BJ (cell line): ENCODE results near the gene TMEM145. TPM values are rescaled to one million over a fixed set of nuclear protein-coding genes. Genes with fewer than 3 reads are reported as not detected.
"Not testable (repeated sequence)": the region's sequence is repeated elsewhere in the genome, so short reads cannot be mapped to it uniquely, and the experiment has no call there.

Experiments
- CTCF ChIA-PET: fragments of 350-600 bp; formaldehyde crosslinking; extraction: SDS; loops from one replicate; lab custom pipeline; 2021; ENCODE audit warnings: antibody characterized with exemption, inconsistent platforms; lab: Yijun Ruan, JAX
- POLR2A ChIA-PET: fragments of 300-600 bp; sonication (Branson Sonifier 250); formaldehyde crosslinking; extraction: SDS; loops from one replicate; lab custom pipeline; 2021; ENCODE audit warnings: antibody characterized with exemption; lab: Charles Lee
- DNase-seq: peaks from one replicate; pipeline ENCODE4 v3.0.0-alpha.2; 2011; ENCODE audit warnings: low read depth
- H3K27me3 ChIP-seq: 2 replicates; pipeline ENCODE4 v1.6.0; 2011; ENCODE audit warnings: low read length; ENCODE audit not compliant: control insufficient read depth, insufficient read depth
- H3K36me3 ChIP-seq: 2 replicates; pipeline ENCODE4 v1.5.1; 2011; ENCODE audit warnings: low read length; ENCODE audit not compliant: control insufficient read depth, insufficient read depth
- H3K4me3 ChIP-seq: 2 replicates; pipeline ENCODE4 v1.5.1; 2011; ENCODE audit warnings: low read depth, mild to moderate bottlenecking, control low read depth, low read length
- CTCF ChIP-seq: IDR thresholded peaks from 2 replicates; pipeline ENCODE4 v1.5.1; 2011; ENCODE audit warnings: low read depth, mild to moderate bottlenecking, control low read depth, inconsistent platforms, low read length, moderate library complexity; ENCODE audit not compliant: insufficient read depth
- polyA plus RNA-seq: library from polyadenylated mRNA; depleted of rRNA; stranded (reverse); fragments of >200 nt; gene quantifications from 2 replicates; pipeline ENCODE4 v1.2.3, GENCODE V29; 2011

TMEM145 gene
- polyA plus RNA-seq, 1 experiment: 0.07 TPM

GRCh38 chr19:42326969-42327368 lies 13.9 kb downstream of the TMEM145 start:
- no peaks in the 10 kb centered on the region for H3K36me3 ChIP-seq
- no peak overlapping the region for H3K4me3 ChIP-seq
- POLR2A ChIA-PET: no interaction called here
- DNase-seq: no peak
- CTCF ChIA-PET: interaction anchor here (1.0 kb wide), 1 partner anchor 83 kb away, joined by 3 read pairs; no protein-coding TSS in a partner anchor
- TF ChIP-seq CTCF: no peak
- peaks cover 16% of the 10 kb centered on the region for H3K27me3 ChIP-seq

GRCh38 chr19:42327381-42327780 lies 14.3 kb downstream of the TMEM145 start:
- TF ChIP-seq CTCF: no peak
- POLR2A ChIA-PET: no interaction called here
- no peak for DNase-seq
- Histone ChIP-seq H3K4me3 (no peak overlapping the region), H3K27me3 (peaks cover 12% of the 10 kb centered on the region), H3K36me3 (no peaks in the 10 kb centered on the region)
- CTCF ChIA-PET: interaction anchor here (0.8 to 1.4 kb wide), 3 partner anchors 8 to 83 kb away, joined by 3 to 4 read pairs (median 3); no protein-coding TSS in a partner anchor

DNA sequence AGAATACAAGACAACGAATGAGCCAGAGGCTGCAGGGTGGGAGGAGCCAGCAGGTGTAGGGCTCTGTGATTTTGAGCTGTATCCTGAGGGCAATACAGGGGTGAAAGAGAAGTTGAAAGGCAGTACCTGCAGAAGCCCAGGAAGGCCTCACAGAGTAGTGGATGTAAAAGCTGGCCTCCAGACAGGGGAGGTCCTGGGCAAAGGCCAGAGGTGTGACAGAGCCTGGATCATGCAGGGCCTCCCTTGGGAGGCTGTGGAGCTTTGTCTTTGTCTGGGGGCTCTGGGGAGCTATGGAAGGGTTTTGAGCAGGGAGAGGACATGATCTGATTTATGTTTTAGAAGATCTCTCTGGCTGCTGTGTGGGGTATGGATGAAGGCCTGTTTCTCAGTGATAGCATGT lies 15.0 kb downstream of the TMEM145 start:
- ChIA-PET CTCF (interaction anchor here (0.8 to 1.4 kb wide), 3 partner anchors 9 to 84 kb away, joined by 3 to 4 read pairs (median 3); no protein-coding TSS in a partner anchor), POLR2A (no interaction called here)
- no peak for TF ChIP-seq CTCF
- Histone ChIP-seq H3K4me3 (no peak overlapping the region), H3K27me3 (peaks cover 11% of the 10 kb centered on the region), H3K36me3 (no peaks in the 10 kb centered on the region)
- DNase-seq: no peak

DNA sequence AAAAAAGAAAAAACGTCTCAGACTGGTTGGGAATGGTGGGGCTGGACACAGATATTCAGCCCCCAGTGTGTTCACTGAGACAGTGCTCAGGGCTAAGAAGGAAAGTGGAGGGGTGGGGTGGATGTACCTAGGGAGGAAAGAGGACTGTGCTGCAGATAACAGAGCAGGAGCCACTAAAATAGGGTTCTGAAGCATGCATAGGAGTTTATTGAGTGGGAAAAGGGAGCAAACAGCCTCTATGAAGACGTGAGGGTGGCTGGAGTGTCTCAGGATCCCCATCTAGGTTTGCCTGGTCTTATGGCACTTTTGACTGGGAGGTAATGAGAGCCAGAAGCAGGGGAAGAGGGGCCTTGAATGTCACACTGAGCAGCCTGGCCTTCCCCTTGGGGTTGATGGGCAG lies 15.7 kb downstream of the TMEM145 start:
- Histone ChIP-seq H3K27me3 (peaks cover 7% of the 10 kb centered on the region), H3K4me3 (no peak overlapping the region), H3K36me3 (no peaks in the 10 kb centered on the region)
- ChIA-PET POLR2A (no interaction called here), CTCF (interaction anchor here (1.4 kb wide), 1 partner anchor 10 kb away, joined by 3 read pairs; no protein-coding TSS in a partner anchor)
- no peak for TF ChIP-seq CTCF
- DNase-seq: no peak

DNA sequence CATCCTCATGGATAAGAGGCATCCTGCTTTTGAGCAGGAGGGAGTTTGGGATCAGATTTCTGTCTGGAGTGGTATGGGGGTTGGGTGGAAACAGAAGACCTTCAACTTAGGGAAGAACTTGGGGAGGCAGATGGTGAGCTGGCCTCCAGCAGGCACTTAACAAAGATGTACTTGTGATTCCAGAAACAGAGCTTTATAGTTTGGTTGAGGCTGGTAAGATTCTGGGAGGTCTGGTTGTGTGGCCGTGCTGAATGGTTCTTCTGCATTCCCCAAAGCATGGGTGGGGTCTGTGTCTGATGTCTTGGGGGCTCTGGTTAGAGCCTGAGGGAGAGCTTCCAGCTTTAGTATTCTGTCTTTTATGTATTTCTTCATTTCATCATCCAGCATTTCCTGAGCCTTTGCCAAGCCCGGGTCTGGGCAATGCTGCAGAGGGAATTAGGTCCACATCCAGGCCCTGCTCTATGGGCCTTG lies 17.2 kb downstream of the TMEM145 start:
- no peak for DNase-seq
- ChIA-PET POLR2A (interaction anchor here (0.7 kb wide), 1 partner anchor 48 kb away, joined by 3 read pairs; no protein-coding TSS in a partner anchor), CTCF (interaction anchor here (1.4 kb wide), 1 partner anchor 12 kb away, joined by 5 read pairs; no protein-coding TSS in a partner anchor)
- H3K4me3 ChIP-seq: no peak overlapping the region
- peaks cover 1% of the 10 kb centered on the region; the same call in 1 of the 2 replicates for H3K36me3 ChIP-seq
- no peaks in the 10 kb centered on the region for H3K27me3 ChIP-seq
- no peak for TF ChIP-seq CTCF

DNA sequence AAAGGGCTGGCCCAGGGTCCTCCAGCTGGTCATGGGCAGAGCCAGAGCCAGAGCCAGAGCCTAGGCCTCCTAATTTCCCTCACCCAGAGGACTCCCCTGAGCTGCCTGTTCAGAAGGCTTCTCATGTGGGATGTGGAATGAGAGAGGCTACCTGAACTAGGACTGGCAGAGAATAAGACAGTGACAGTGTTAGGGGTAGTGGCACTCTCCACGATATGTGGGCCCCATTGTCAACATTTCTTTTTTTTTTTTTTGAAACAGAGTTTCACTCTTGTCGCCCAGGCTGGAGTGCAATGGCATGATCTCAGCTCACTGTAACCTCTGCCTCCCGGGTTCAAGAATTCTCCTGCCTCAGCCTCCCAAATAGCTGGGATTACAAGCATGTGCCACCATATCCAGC lies 18.2 kb downstream of the TMEM145 start:
- not testable (repeated sequence) for DNase-seq, H3K27me3 ChIP-seq, H3K36me3 ChIP-seq, H3K4me3 ChIP-seq
- ChIA-PET POLR2A (interaction anchor here (0.7 kb wide), 1 partner anchor 12 kb away, joined by 3 read pairs; no protein-coding TSS in a partner anchor), CTCF (interaction anchor here (0.9 to 1.4 kb wide), 2 partner anchors 12 to 199 kb away, joined by 3 to 4 read pairs; partner anchors contain the start of gene POU2F2)
